Activated naive CD4-positive, alpha-beta T cell treated with Interleukin-2 at 50 U/mL for 16 hours (primary cell): ENCODE data around the gene DISC1.
"Not testable (repeated sequence)": the region's sequence is repeated elsewhere in the genome, so short reads cannot be mapped to it uniquely, and the experiment has no call there.

ENCODE experiments used
- DNase-seq: peaks from one replicate; pipeline ENCODE4 v3.0.0-alpha.2; 2020

The DISC1 gene

GRCh38 chr1:231606712-231607111, 19.9 kb upstream of the DISC1 start:
- no peak for DNase-seq

DNA sequence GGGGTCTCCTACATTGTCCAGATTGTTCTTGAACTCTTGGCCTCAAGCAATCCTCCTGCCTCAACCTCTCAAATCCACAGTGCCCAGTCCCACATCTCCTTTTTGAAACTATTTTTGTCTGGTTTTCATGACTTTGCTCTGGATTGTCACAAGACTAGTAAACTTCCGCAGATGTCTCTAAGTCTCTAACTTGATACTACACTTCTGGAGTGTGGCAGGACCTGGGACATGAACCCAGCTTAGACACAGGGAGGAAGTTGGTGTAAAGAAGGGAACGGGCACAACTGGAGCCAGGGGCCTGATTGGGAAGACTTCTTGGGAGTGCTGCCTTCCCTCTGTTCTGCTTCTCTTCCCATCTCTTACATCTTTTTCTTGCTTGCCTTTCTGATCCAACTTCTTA, 16.2 kb upstream of the DISC1 start:
- DNase-seq, result no peak

DNA sequence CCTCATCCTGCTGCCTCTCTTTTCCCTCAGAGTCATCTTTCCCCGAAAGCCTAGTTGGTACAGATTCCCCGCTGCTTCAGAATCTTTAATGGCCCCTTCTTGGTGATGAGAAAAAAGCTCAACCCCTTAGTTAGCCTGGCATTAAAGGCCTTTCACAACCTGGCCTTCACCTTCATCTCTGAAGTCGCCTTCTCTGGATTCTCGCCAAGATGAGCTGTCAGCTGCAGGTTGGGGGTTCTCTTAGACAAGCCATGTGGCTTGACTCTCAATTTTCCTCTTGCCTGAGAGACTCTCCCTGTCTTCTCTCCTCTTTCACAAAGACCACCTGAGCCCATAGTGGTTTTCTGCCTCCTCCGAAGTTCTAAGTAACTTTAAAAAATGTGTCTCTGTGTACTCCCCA, 15.5 kb upstream of the DISC1 start:
- DNase-seq, result no peak

- DNase-seq, result no peak
These were observed 14.7 kb upstream of the DISC1 start for GRCh38 chr1:231611851-231612250.

- peak; percentile 49 for DNase-seq
These were observed 14.0 kb upstream of the DISC1 start for GRCh38 chr1:231612393-231613089.

DNA sequence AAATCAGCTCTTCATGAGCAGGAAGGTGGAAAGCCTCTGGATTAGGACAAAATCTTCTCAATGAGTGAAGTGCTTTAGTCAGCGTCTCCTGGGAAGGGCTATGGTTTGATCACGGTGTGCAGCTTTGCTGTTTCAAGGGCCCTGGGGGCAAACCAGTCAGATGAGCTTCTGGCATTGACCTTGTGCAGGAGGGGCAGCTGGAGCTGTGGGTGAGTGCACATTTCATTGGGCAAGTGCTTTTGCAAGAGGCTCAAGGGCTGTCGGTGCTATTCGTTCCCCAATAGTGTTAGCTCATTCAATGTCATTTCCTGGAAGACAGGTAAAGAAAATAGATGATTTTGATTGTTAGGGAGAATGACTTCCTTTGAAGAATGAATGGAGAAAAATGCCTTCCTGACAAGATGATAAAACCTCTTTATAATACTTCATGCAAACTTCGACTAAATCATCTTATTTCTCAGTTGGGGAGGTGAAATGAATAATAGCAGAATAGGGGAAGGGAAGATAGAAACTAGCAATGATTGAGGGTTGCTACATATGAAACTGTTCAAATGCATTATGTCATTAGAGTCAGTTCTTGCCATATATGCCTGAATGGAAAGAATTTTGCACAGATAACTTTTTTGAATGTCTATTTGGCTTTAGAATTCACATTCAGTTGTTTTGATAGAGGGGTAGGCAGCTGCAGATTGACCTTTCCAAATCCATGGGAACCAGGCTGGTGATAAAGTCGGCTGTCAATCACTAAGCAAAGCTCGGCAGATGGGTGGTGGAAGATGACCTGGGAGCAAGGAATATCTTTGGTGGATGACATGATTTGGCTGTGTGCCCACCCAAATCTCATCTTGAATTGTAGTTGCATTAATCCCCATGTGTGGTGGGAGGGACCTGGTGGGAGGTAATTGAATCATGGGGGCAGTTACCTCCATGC, 12.9 kb upstream of the DISC1 start:
- no peak for DNase-seq

DNA sequence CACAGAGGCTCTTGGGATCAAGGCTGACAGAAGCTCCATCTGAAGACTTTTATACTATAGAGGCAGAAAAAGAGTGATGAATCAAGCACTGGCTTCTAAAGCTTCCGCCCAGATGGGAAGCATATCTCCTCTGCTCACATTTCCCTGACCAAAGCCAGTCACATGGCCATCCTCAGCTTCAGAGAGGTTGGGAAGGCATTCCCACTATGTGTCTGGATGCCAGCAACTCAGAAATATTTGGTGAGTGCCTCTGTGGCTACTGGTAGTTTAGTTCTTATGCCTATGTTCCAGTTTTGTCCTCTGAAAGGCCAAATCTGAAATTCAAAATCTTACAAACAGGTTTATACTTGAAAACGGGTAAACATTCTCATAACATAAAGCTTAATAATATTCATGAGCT, 9.9 kb upstream of the DISC1 start:
- no peak for DNase-seq

DNA sequence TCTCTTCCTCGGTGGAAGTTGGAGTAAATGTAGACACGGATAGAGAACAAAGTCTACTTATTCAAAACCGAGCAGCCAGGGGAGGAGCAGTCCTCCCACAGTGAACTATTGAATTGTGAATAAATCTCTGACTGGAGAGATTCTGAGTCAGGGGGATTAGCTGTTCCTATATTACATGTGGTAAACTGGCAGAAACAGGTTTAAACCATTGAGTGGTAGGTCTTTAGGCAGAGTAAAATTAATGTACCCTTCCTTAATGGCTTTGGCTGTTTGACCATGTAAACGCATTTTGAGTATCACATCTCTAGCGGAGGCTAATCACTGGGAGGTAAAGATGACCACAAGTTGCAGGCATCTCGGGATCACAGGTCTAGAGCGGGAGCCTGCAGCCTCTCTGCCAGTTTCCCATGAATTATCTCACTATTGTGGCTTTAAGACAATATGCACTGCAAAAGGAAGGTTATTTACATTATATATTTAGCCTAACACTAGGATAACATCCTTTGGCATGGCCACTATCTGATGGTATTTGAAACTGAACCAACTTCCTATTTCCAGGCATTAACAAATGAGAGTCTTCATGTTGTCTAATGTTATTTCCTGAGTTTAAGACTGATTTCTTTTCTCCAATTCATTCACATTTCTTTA, 7.9 kb upstream of the DISC1 start:
- DNase-seq, result no peak

DNA sequence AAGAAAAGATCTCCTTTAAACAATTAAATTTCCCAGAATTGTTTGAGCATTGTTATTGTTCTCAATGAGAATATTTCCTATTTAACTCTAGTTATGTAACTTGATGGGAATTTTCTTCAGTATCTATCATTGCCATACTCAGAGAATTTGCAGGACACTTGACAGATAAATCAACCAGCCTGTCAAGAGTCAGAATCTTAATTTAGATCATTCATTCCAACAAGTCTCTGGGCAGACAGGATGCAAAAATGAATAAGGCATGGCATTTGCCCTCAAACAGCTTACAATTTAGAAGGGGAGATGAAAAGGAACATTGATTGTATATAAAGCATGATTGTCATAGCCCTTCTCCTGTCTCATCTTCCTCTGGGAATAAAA, 7.3 kb upstream of the DISC1 start:
- DNase-seq, result no peak

GRCh38 chr1:231625042-231625441, 1.5 kb upstream of the DISC1 start:
- DNase-seq, result not testable (repeated sequence)

DNA sequence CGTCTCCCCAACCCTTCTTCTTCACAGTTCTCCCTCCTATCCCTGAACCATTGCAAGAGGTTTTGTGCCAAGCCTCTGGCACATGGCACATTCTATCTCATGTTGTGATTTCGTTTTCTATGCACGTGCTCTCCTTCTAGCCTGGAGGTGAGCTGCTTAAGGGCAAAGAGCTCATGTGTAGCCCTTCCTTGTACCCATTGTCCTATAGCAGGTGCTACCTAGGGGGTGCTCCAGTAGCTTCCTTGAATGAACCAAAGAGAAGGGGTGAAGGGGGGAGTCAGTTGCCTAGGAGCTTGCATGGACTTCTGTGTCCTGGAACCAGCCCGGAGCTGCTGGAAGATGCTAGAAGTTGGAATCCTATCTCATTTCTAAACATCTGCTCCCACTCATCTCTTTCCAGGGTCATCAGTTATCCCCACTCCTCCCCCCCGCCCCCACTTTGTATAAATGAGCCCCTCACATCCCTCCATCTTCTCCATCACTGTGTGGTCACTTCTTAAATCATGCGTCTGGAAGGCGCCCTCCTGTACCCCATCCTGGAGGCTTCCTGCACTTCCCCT, 535 bp upstream of the DISC1 start:
- no peak for DNase-seq

DNA sequence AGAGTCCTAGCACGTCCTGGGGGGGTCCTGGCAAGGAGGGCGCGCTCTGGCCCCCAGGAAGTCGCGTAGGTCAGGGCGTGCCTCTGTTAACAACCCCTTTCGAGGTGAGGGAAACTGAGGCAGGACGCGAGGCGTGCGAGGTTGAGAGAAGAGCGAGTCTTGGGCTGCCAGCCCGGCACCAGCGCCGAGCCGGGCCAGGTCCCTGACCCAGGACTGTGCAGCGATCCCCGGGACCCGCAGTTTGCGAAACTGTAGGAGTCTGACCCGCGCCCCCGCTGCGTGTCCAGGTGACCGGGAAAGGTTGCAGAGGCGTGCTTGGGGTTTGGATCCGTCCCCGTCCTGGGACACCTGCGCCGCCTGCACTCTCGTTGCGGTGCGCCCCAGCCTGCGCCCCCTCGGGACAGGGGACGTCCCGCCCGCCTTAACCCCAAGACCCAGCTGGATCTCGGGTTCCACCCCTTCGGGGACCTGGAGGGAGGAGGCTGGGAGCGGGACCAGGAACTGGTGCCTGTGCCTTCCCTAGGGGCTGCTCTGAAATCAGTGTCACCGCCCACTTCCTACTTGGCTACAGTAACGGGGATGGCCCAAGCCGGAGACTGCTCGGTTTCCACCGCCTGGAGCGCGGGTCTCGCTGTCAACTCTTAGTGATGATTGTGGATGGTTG, 493 bp downstream of the DISC1 start:
- DNase-seq, result peak; percentile 50

GRCh38 chr1:231628207-231628876, 1.8 kb downstream of the DISC1 start:
- DNase-seq, result peak; percentile 46

DNA sequence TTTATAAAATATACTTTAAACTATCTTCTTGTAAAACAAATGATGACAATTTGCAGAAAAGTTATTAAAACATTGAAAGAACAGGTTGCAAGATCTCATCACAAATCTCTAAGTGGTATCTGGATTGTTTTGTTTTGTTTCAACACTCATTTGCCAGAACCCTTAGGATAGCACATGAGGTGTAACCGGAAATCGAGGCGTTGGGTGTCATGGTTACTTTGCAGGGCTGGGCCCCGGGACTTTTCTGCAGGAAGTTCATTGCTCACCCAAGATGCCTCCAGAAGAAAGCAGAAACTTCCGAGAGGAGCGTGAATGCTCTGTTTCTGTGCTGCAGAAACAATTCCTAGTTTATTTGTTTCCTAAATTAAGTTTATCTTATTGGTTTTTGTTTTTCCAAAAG, 2.5 kb downstream of the DISC1 start:
- DNase-seq, result no peak

GRCh38 chr1:231630558-231631205, 4.1 kb downstream of the DISC1 start:
- DNase-seq, result no peak

- no peak for DNase-seq
These were observed 5.1 kb downstream of the DISC1 start for GRCh38 chr1:231631717-231632116.

GRCh38 chr1:231632119-231632518, 5.5 kb downstream of the DISC1 start:
- no peak for DNase-seq

DNA sequence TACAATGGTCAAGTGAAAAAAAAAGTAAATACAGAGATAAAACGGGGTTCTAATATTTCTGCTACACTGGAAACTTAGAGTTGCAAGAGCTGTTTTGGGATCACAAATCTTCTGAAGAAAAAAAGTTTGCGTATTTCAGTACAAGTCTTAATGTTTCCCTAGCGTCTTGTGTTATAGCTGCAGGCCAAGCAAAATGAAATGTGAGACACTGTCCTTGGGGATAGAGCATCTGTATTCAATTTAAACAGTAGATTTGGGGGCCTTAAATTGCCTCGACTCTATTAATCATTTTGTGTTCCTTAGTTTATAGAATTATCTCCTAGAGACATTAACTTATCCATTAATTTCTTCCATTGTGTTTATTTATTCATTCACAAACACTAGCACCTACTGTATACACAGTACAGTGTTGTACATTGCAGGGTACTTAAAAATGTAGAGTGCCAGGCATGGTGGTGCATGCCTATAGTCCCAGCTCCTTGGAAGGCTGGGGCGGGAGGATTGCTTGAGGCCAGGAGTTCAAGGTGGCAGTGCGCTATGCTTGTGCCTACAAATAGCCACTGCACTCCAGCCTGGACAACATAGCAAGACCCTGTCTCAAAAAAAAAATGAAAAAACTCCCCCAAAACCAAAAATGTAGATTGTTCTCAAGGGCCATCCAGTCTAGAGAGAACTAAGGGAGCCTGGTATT, 7.9 kb downstream of the DISC1 start:
- no peak for DNase-seq

- DNase-seq, result no peak
These were observed 9.6 kb downstream of the DISC1 start for GRCh38 chr1:231636157-231636556.

DNA sequence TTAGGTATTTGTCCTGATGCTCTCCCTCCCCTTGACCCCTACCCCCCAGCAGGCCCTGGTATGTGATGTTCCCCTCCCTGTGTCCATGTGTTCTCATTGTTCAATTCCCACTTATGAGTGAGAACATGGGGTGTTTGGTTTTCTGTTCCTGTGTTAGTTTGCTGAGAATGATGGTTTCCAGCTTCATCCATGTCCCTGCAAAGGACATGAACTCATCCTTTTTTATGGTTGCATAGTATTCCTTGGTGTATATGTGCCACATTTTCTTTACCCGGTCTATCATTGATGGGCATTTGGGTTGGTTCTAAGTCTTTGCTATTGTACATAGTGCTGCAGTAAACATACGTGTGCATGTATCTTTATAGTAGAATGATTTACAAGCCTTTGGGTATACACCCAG, 10.3 kb downstream of the DISC1 start:
- DNase-seq, result not testable (repeated sequence)

DNA sequence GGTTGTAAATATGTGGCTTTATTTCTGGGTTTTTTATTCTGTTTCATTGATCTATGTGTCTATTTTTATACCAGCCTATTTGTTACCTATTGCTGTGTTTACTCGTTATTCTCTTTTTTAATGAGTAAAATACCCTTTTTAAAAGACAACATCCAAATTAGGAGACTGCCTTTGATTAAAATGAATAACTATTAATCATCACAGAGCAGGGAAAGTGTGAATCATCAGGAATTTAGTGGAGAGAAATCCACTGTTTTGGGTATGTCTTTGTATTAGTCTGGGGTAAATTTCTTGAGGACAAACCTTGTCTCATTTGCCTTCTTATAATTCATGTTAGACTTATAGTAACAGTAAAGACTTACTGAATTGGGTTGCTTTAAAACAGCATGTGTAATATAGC, 12.1 kb downstream of the DISC1 start:
- DNase-seq, result no peak
